ACC112 (cell line): ENCODE data around the gene PCDH1.

Experiments used
- H2AFZ ChIP-seq: fragments of 200-600 bp; sonication (generic); one replicate; pipeline ENCODE4 v1.6.0; 2017; ENCODE audit warnings: antibody characterized with exemption, low read length; ENCODE audit not compliant: unreplicated experiment
- H3K27ac ChIP-seq: fragments of 200-600 bp; sonication (generic); 2 replicates; pipeline ENCODE4 v1.5.1; 2014; ENCODE audit warnings: low read depth, mild to moderate bottlenecking, antibody characterized with exemption, low read length, moderate library complexity
- H3K27me3 ChIP-seq: fragments of 200-600 bp; sonication (generic); 2 replicates; pipeline ENCODE4 v1.6.1; 2014; ENCODE audit warnings: mild to moderate bottlenecking, antibody characterized with exemption, low read length, moderate library complexity, mixed read lengths; ENCODE audit not compliant: insufficient read depth
- H3K36me3 ChIP-seq: fragments of 200-600 bp; sonication (generic); 2 replicates; pipeline ENCODE4 v1.6.1; 2016; ENCODE audit warnings: mild to moderate bottlenecking, antibody characterized with exemption, low read length, moderate library complexity, mixed read lengths; ENCODE audit not compliant: insufficient read depth
- H3K4me1 ChIP-seq: fragments of 200-600 bp; sonication (generic); one replicate; pipeline ENCODE4 v1.6.1; 2016; ENCODE audit warnings: low read length, mixed read lengths; ENCODE audit not compliant: insufficient read depth, unreplicated experiment, control insufficient read depth
- H3K4me3 ChIP-seq: fragments of 200-600 bp; sonication (generic); 2 replicates; pipeline ENCODE4 v1.5.1; 2014; ENCODE audit warnings: mild to moderate bottlenecking, low read depth, low read length
- H3K79me2 ChIP-seq: fragments of 200-600 bp; sonication (generic); one replicate; pipeline ENCODE4 v1.6.0; 2016; ENCODE audit warnings: low read length; ENCODE audit not compliant: control insufficient read depth, unreplicated experiment, insufficient read depth

The PCDH1 gene

GRCh38 chr5:141863569-141864178, 14.5 kb downstream of the PCDH1 start:
- H3K27me3 ChIP-seq = peaks cover 59% of the 10 kb centered on the region
- H3K79me2 ChIP-seq = no peaks in the 10 kb centered on the region
- H3K27ac ChIP-seq = no peak overlapping the region
- H3K4me1 ChIP-seq = no peaks in the 10 kb centered on the region
- no peak overlapping the region for H3K4me3 ChIP-seq
- no peak overlapping the region for H2AFZ ChIP-seq
- H3K36me3 ChIP-seq = no peaks in the 10 kb centered on the region

DNA sequence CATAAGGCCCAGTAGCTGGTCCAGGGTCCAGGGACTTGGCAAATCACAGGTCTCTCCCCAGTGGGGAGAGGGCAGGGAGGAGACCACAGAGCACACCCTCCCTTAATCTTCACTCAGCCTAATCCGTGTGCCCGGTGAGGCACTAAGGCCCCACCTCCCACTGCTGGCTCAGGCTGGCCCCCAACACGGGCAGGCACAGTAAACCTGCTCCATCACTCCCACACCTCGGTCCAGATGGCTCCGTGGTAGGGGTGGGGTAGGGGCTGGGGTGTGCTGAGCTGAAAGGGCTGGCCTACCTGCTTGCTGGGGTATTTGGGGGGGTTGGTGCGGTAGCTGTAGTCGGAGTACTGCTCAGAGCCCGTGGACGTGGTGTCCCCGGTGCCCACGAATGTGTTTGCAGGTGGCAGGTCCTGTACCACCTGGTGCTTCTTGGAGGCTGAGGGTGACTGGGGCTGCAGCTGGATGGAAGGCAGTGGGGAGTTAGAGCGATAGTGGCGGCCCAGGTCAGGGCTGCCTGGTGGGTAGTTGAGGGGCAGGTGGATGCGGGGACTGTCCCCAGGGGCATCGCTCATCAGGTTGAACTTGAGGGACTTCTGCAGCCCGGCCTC, 15.2 kb downstream of the PCDH1 start:
- no peaks in the 10 kb centered on the region for H3K79me2 ChIP-seq
- no peak overlapping the region for H2AFZ ChIP-seq
- H3K4me3 ChIP-seq = no peak overlapping the region
- no peaks in the 10 kb centered on the region for H3K4me1 ChIP-seq
- H3K27ac ChIP-seq = no peak overlapping the region
- H3K27me3 ChIP-seq = peaks cover 58% of the 10 kb centered on the region
- H3K36me3 ChIP-seq = no peaks in the 10 kb centered on the region

- Histone ChIP-seq H3K4me3 (no peak overlapping the region), H3K79me2 (no peaks in the 10 kb centered on the region), H3K27ac (no peak overlapping the region), H3K27me3 (peaks cover 46% of the 10 kb centered on the region), H3K36me3 (no peaks in the 10 kb centered on the region), H2AFZ (no peak overlapping the region), H3K4me1 (no peaks in the 10 kb centered on the region)
Measured at GRCh38 chr5:141861194-141861593, 17.0 kb downstream of the PCDH1 start.

DNA sequence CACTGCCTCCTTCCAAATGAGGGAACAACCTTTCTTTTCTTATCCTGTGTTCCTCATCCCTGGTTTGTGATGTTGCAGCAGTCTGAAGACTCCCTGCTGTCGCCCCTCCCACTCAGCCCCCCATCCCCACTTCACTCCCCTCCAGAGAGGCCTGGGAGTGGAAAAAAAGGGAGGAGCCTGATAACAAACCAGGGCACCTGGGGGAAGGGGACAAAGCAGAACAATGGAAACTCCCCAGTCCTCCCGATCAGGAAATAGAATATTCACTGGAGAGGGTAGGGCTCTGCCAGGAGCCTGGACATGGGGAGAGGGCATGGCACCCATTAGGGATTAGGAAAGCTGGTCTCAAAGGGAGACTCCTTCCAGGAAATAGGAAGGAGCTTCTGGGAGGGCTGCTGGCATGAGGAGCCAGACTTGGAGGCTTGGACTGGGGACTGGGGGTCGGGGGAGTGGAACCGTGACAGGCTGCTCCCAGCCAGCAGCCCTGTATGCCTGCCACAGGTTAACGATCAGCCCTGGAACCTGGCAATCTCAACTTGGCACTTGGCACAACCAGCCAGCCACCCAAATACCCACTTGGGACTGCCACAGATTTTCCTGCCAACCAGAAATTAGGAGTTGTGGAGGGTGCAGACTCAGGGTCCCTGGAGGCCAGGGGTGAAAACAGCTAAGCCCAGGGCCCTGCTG, 20.0 kb downstream of the PCDH1 start:
- no peak overlapping the region for H2AFZ ChIP-seq
- no peak overlapping the region for H3K27ac ChIP-seq
- no peaks in the 10 kb centered on the region for H3K4me1 ChIP-seq
- no peaks in the 10 kb centered on the region for H3K36me3 ChIP-seq
- H3K4me3 ChIP-seq = no peak overlapping the region
- H3K79me2 ChIP-seq = no peaks in the 10 kb centered on the region
- H3K27me3 ChIP-seq = peaks cover 46% of the 10 kb centered on the region

GRCh38 chr5:141857226-141857625, 21.0 kb downstream of the PCDH1 start:
- Histone ChIP-seq H3K27ac (no peak overlapping the region), H3K79me2 (no peaks in the 10 kb centered on the region), H3K27me3 (peaks cover 40% of the 10 kb centered on the region), H3K36me3 (no peaks in the 10 kb centered on the region), H3K4me1 (no peaks in the 10 kb centered on the region), H3K4me3 (no peak overlapping the region), H2AFZ (no peak overlapping the region)

DNA sequence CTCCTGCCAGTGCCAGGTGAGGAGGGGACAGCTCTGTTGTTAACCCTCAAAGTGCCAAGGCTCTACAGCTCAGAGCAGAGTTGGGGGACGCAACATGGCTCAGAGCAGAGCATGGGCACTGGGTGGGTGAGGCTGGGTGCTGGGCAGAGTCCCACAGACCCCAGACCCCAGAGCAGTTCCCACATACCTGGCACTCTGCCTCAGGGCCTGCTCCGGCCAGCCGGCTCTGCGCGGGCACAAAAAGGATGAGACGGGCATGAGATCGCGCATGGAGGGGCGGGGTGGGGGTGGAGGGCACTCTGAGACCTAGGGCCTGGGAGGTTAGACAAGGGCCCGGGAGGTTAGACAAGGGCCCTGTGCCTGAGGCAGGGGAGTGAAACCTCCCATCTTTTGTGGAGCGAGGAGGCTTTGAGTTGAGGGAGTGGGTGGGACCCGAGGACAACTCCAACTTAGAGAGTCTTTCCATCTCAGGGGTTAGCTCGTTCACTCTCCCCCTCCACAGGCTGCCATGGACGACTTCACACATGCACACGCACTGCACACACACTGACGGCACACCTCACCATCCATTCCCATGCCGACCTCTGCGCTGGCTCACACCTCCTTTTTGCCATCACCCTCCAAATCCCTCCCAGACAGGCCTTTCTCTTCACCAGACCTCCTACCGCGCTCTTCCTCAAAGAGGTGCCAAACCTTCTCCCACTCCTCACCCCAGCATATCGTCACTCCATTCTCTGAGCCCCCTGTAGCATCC, 22.0 kb downstream of the PCDH1 start:
- H3K27me3 ChIP-seq = peaks cover 30% of the 10 kb centered on the region
- H3K79me2 ChIP-seq = no peaks in the 10 kb centered on the region
- H3K27ac ChIP-seq = no peak overlapping the region
- no peaks in the 10 kb centered on the region for H3K4me1 ChIP-seq
- H2AFZ ChIP-seq = no peak overlapping the region
- H3K4me3 ChIP-seq = no peak overlapping the region
- no peaks in the 10 kb centered on the region for H3K36me3 ChIP-seq

- Histone ChIP-seq H3K27ac (no peak overlapping the region), H3K79me2 (no peaks in the 10 kb centered on the region), H3K4me3 (no peak overlapping the region), H3K27me3 (peaks cover 25% of the 10 kb centered on the region), H3K36me3 (no peaks in the 10 kb centered on the region), H3K4me1 (no peaks in the 10 kb centered on the region), H2AFZ (no peak overlapping the region)
Measured at GRCh38 chr5:141855265-141856036, 22.8 kb downstream of the PCDH1 start.

DNA sequence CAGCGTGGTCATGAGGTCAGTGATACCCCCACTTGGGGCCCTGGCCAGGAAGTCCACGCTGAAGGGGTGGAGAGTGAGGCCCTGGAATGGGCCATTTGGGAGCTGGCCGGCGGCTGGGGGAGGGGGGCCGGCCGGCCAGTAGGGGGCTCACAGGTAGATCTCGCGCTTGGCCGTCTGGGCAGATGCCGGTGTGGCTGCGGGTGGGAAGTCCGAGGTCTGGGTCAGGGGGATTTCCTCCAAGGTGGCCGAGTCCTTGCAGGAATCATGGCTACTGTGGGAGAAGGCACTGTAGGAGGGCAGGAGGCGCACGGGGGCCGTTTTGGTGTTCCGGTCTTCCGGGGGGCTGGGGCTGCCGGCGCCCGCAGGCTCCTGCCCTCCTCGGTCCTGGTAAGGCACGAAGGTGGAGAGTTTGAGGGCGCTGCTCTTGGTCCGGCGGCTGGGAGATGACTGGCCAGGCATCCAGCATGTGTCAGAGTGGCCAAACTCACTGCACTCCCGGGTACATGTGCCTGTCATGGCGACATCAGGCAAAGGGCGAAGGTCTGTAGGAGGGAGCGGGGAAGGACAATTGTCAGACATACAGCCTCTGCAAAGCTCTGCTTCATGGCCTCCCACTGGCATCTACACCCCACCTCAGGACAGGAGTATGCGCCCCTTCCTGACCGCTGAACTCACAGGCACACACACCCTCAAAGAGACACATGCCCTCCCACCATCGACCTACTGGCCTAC, 24.1 kb downstream of the PCDH1 start:
- Histone ChIP-seq H3K27ac (no peak overlapping the region), H2AFZ (no peak overlapping the region), H3K27me3 (peaks cover 11% of the 10 kb centered on the region), H3K4me1 (no peaks in the 10 kb centered on the region), H3K79me2 (no peaks in the 10 kb centered on the region), H3K36me3 (no peaks in the 10 kb centered on the region), H3K4me3 (no peak overlapping the region)

DNA sequence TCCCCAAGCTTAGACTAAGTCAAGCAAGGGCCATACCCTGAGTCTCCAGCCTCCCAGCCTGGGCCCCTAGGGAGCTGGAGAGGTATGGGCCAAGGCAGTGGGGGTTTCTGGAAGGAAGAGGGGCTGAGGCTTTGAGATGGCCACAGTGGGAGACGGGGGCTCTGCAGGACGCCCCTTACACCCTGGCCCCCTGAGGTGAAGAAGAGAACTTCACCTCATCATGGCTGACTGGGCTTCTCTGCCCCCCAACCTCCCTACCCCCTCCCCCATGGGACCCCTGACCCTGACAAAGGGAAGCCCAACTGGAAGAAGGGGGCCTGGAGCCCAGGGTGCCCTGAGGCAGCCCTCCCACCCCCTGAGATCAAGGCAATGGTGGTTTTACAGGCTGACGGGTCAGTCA, 25.8 kb downstream of the PCDH1 start:
- Histone ChIP-seq H3K27ac (no peak overlapping the region), H2AFZ (no peak overlapping the region), H3K4me1 (peaks cover 9% of the 10 kb centered on the region), H3K4me3 (no peak overlapping the region), H3K36me3 (no peaks in the 10 kb centered on the region), H3K79me2 (no peaks in the 10 kb centered on the region), H3K27me3 (no peaks in the 10 kb centered on the region)
